SK-N-SH (cell line): ENCODE results near the gene IL1RAP.

ENCODE experiments used
- CTCF ChIP-seq: fragments of 200-600 bp; sonication (generic); IDR thresholded peaks from 2 replicates; pipeline ENCODE4 v1.6.1; 2017; ENCODE audit warnings: antibody characterized with exemption, mild to moderate bottlenecking, moderate library complexity
- EP300 ChIP-seq, 2 experiments: IDR thresholded peaks; 2 replicates each; pipeline versions ENCODE4 v1.4.0 to v1.6.1; 2012; ENCODE audit warnings: borderline replicate concordance in 1 of 2, low read depth in 1 of 2, low read length in 1 of 2
- GABPA ChIP-seq: IDR thresholded peaks from 2 replicates; pipeline ENCODE4 v1.4.0; 2012; ENCODE audit warnings: low read depth, mild to moderate bottlenecking
- JUND ChIP-seq: IDR thresholded peaks from 2 replicates; pipeline ENCODE4 v1.4.0; 2012
- NFIC ChIP-seq: IDR thresholded peaks from 2 replicates; pipeline ENCODE4 v1.4.0; 2012; ENCODE audit warnings: borderline replicate concordance
- PBX3 ChIP-seq: IDR thresholded peaks from 2 replicates; pipeline ENCODE4; 2012
- RAD21 ChIP-seq: IDR thresholded peaks from 2 replicates; pipeline ENCODE4 v1.6.1; 2012; ENCODE audit warnings: mild to moderate bottlenecking, low read length
- RFX5 ChIP-seq: IDR thresholded peaks from 2 replicates; pipeline ENCODE4 v1.6.1; 2012; ENCODE audit warnings: mild to moderate bottlenecking, improper control_type of control experiment, low read length
- RXRA ChIP-seq: IDR thresholded peaks from 2 replicates; pipeline ENCODE4 v1.4.0; 2012; ENCODE audit warnings: low read depth, mild to moderate bottlenecking, borderline replicate concordance
- SIN3A ChIP-seq: IDR thresholded peaks from 2 replicates; pipeline ENCODE4 v1.6.1; 2012; ENCODE audit warnings: low read depth, mild to moderate bottlenecking, low read length, moderate library complexity, borderline replicate concordance
- SMC3 ChIP-seq: IDR thresholded peaks from 2 replicates; pipeline ENCODE4 v1.6.1; 2012; ENCODE audit warnings: low read depth, low read length, improper control_type of control experiment
- TCF12 ChIP-seq: IDR thresholded peaks from 2 replicates; pipeline ENCODE4 v1.4.0; 2012
- TF ChIP-seq, protein P1 (sequence below): fragments of 150-350 bp; IDR thresholded peaks from 2 replicates; pipeline ENCODE4 v1.6.1; 2017; ENCODE audit warnings: antibody characterized with exemption, low read length, low read depth, borderline replicate concordance
- TF ChIP-seq, protein P2 (sequence below): IDR thresholded peaks from 2 replicates; pipeline ENCODE4 v1.4.0; 2012; ENCODE audit warnings: low read depth, borderline replicate concordance

GRCh38 chr3:190525634-190526033, 11.7 kb downstream of the IL1RAP start:
- TF ChIP-seq GABPA (no peak), RXRA (no peak), PBX3 (no peak), EP300 (IDR thresholded peaks at IDR 0.05; ENCODE audit: borderline replicate concordance in 1 of 2, low read depth in 1 of 2, low read length in 1 of 2) (no peak), CTCF (no peak), SMC3 (no peak), NFIC (no peak), RFX5 (no peak), RAD21 (no peak), SIN3A (no peak), JUND (no peak), TCF12 (no peak)
- TF ChIP-seq, protein P1, sequence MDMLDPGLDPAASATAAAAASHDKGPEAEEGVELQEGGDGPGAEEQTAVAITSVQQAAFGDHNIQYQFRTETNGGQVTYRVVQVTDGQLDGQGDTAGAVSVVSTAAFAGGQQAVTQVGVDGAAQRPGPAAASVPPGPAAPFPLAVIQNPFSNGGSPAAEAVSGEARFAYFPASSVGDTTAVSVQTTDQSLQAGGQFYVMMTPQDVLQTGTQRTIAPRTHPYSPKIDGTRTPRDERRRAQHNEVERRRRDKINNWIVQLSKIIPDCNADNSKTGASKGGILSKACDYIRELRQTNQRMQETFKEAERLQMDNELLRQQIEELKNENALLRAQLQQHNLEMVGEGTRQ, result no peak
- TF ChIP-seq, protein P2, sequence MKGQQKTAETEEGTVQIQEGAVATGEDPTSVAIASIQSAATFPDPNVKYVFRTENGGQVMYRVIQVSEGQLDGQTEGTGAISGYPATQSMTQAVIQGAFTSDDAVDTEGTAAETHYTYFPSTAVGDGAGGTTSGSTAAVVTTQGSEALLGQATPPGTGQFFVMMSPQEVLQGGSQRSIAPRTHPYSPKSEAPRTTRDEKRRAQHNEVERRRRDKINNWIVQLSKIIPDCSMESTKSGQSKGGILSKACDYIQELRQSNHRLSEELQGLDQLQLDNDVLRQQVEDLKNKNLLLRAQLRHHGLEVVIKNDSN, result no peak
